Measurements from ENCODE around the gene PHAF1. TPM values are rescaled to one million over a fixed set of nuclear protein-coding genes. Genes with fewer than 3 reads are reported as not detected.

PHAF1 gene
- total RNA-seq, 4 donors from 2014 or later: 39.7 to 51.1 (median 46.8) TPM

DNA sequence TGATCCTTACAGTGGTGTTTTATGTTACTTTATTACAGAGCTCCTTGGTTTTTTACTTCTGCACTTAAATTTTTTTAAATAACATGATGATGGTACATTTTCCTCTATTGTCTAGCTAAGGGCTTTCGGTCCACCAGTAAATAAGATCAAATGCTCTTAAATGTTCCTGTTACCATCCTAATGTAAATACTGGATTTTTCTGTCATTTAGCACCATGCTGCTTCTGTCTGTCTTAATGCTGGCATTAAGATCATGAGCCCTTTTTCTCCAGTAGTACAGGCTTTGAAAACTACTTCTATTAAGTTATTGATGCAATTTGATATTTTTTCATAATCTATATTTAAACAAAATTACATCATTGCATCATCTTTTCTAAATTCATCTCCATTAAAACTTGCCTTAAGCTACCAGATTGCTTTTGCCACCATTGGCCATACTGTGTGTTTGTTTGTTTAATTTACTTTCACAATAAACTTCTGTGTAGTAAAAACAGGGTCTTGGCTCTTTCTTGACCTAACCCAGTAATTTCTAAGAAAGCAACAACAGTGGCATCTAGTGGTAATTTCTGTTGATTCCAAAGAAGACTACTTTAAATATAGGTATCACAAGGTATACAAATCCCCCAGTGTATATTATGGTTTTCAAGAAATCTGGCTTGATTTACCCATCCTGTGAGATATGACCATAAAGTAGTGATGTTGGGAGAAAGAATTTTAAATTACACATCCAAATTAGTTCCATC is 9.0 kb upstream of the PHAF1 start:
- intact Hi-C loops (cut with DNase I; ENCODE audit: low total_unique reads): no loop called here
- TF ChIP-seq POLR2A (IDR thresholded peaks at IDR 0.05): no peak
- TF ChIP-seq, protein P1, sequence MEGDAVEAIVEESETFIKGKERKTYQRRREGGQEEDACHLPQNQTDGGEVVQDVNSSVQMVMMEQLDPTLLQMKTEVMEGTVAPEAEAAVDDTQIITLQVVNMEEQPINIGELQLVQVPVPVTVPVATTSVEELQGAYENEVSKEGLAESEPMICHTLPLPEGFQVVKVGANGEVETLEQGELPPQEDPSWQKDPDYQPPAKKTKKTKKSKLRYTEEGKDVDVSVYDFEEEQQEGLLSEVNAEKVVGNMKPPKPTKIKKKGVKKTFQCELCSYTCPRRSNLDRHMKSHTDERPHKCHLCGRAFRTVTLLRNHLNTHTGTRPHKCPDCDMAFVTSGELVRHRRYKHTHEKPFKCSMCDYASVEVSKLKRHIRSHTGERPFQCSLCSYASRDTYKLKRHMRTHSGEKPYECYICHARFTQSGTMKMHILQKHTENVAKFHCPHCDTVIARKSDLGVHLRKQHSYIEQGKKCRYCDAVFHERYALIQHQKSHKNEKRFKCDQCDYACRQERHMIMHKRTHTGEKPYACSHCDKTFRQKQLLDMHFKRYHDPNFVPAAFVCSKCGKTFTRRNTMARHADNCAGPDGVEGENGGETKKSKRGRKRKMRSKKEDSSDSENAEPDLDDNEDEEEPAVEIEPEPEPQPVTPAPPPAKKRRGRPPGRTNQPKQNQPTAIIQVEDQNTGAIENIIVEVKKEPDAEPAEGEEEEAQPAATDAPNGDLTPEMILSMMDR (IDR thresholded peaks at IDR 0.05): no peak
- WGBS, 2 donors: 85 to 100% methylated on average over 1 of the region's 1 CpG
- no peak for DNase-seq (ENCODE audit: low spot score in 2 of 2)
- no peak overlapping the region for H3K4me3 ChIP-seq (ENCODE audit: low read depth, poor library complexity, severe bottlenecking)

DNA sequence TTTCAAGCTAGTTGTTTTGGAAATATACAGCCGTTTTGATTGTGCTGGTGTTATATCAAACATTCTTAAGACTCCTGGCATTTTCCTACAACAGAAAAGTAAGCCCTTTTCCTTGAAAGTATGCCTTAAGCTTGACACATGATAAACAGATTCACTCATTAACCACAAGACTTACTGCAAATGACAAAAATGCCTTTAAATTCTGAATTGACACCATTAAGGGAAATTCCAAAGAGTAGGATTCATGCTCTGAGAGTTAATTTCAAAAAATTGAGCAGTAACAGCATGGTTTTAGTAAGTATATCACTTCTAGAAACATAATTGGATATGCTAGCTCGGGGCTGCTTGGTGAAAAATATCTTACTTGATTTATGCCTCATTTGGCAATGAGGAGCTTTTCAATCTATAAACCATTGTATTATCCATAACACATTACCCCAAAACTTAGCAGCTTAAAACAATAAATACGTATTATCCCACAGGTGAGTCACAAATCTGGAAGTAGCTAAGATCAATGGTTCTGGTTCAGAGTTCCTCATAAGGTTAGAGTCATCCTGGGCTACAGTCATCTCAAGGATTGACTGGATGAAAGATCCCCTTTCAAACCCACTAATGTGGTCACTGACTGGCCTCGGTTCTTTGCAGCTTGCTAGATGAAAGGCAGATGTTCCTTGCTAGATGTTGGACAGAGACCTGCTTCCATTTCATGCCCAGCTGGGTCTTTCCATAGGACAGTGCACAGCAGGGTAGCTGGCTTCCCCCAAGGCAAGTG is 8.2 kb upstream of the PHAF1 start:
- H3K4me3 ChIP-seq (ENCODE audit: low read depth, poor library complexity, severe bottlenecking): no peak overlapping the region
- intact Hi-C loops (cut with DNase I; ENCODE audit: low total_unique reads): no loop called here
- DNase-seq (ENCODE audit: low spot score in 2 of 2): no peak
- TF ChIP-seq POLR2A (IDR thresholded peaks at IDR 0.05): no peak
- TF ChIP-seq, protein P1 (IDR thresholded peaks at IDR 0.05): no peak
- WGBS, 2 donors: 80 to 82% methylated on average over 4 of the region's 4 CpGs

DNA sequence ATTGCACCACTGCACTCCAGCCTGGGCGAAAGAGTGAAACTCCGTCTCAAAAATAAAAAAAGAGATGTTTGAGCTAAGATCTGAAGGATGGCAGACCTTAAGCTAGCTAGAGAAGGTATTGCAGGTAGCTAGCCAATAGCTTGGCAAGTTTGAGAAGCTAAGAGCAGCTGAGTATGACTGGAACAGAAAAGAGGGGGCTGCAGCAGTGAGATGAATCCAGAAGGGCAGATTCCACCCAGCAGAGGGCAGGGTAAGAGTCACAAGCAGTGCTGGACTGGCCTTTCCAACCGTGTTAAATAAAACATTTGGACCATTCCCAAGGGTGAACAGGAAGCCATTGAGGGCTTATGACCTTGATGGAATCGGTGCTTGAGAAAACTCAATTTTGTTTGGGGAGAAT is 5.7 kb upstream of the PHAF1 start:
- intact Hi-C loops (cut with DNase I; ENCODE audit: low total_unique reads): no loop called here
- TF ChIP-seq, protein P1 (IDR thresholded peaks at IDR 0.05): no peak
- TF ChIP-seq POLR2A (IDR thresholded peaks at IDR 0.05): no peak
- 56 to 62% methylated on average over 4 of the region's 4 CpGs for WGBS, 2 donors
- no peak overlapping the region for H3K4me3 ChIP-seq (ENCODE audit: low read depth, poor library complexity, severe bottlenecking)
- no peak for DNase-seq (ENCODE audit: low spot score in 2 of 2)

DNA sequence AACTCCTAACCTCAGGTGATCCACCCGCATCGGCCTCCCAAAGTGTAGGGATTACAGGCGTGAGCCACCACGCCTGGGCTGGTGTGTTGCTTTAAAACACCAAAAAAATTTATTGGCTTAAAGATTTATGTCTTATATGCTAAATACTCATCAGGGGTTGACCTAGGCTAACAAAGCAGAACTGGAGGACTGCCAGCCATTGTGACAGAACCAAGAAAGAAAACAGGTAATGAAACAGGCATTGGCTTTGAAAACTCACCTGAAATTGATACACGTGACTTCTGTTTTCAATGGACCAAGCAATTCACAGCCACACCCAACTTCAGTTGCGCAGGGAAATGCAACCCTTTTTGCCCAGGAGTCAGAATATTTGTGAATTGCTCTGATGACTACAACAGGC is 4.9 kb upstream of the PHAF1 start:
- intact Hi-C loops (cut with DNase I; ENCODE audit: low total_unique reads): no loop called here
- no peak for DNase-seq (ENCODE audit: low spot score in 2 of 2)
- WGBS, 2 donors: 67 to 71% methylated on average over 6 of the region's 6 CpGs

DNA sequence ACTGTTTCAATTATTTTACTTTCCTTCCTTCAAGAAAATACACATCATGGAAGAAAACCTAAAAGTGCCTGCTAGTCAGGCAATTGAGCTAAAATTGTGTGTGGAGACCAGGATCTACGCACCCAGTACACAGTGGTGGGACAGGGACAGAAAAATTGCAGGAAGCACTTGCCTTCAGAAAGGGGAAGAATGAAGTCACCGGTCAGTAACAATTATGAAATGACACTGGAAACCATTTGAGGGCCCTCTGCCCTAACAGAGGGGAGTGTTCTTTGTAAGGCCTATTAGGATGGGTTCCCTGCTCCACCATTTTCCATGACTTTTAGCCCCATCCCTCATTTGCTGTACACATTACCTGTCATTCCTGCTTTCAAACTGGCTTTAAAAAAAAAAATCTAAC is 4.5 kb upstream of the PHAF1 start:
- TF ChIP-seq POLR2A (IDR thresholded peaks at IDR 0.05): no peak
- TF ChIP-seq, protein P1 (IDR thresholded peaks at IDR 0.05): no peak
- 74 to 80% methylated on average over 2 of the region's 2 CpGs for WGBS, 2 donors
- intact Hi-C loops (cut with DNase I; ENCODE audit: low total_unique reads): no loop called here

More for the DNA sequence above, 4.9 kb upstream of the PHAF1 start:
- H3K4me3 ChIP-seq (ENCODE audit: low read depth, poor library complexity, severe bottlenecking): no peak overlapping the region
- TF ChIP-seq, protein P1 (IDR thresholded peaks at IDR 0.05): no peak
- TF ChIP-seq POLR2A (IDR thresholded peaks at IDR 0.05): no peak

More for the DNA sequence above, 4.5 kb upstream of the PHAF1 start:
- DNase-seq (ENCODE audit: low spot score in 2 of 2): no peak
- no peak overlapping the region for H3K4me3 ChIP-seq (ENCODE audit: low read depth, poor library complexity, severe bottlenecking)
